ENCODE data around the gene IL1R1.
"Not testable (repeated sequence)": the region's sequence is repeated elsewhere in the genome, so short reads cannot be mapped to it uniquely, and the experiment has no call there.

The IL1R1 gene

GRCh38 chr2:102112692-102113665 lies 29.6 kb upstream of the IL1R1 start:
- Histone ChIP-seq H3K4me3 (ENCODE audit: low read depth in 1 of 2, low read length in 2 of 2) (no peak overlapping the region), H3K27ac (ENCODE audit: low read depth, low read length) (no peak overlapping the region), H3K9me3 (ENCODE audit: low read length) (no peaks in the 10 kb centered on the region), H3K4me1 (ENCODE audit: insufficient read depth, low read length) (peaks cover 3% of the 10 kb centered on the region), H3K27me3 (ENCODE audit: control insufficient read depth in 1 of 2, insufficient read depth in 2 of 2, low read length in 2 of 2) (no peaks in the 10 kb centered on the region), H3K9ac (ENCODE audit: low read length) (no peak overlapping the region), H3K36me3 (ENCODE audit: insufficient read depth, low read length) (no peaks in the 10 kb centered on the region)

- Histone ChIP-seq H3K4me3 (ENCODE audit: low read depth in 1 of 2, low read length in 2 of 2) (no peak overlapping the region), H3K9me3 (ENCODE audit: low read length) (no peaks in the 10 kb centered on the region), H3K27ac (ENCODE audit: low read depth, low read length) (no peak overlapping the region), H3K9ac (ENCODE audit: low read length) (no peak overlapping the region), H3K36me3 (ENCODE audit: insufficient read depth, low read length) (no peaks in the 10 kb centered on the region), H3K4me1 (ENCODE audit: insufficient read depth, low read length) (peaks cover 3% of the 10 kb centered on the region), H3K27me3 (ENCODE audit: control insufficient read depth in 1 of 2, insufficient read depth in 2 of 2, low read length in 2 of 2) (no peaks in the 10 kb centered on the region)
Measured at GRCh38 chr2:102114290-102114721, 28.2 kb upstream of the IL1R1 start.

GRCh38 chr2:102114851-102115497 lies 27.6 kb upstream of the IL1R1 start:
- Histone ChIP-seq H3K9me3 (ENCODE audit: low read length) (no peaks in the 10 kb centered on the region), H3K9ac (ENCODE audit: low read length) (no peak overlapping the region), H3K27me3 (ENCODE audit: control insufficient read depth in 1 of 2, insufficient read depth in 2 of 2, low read length in 2 of 2) (no peaks in the 10 kb centered on the region), H3K4me3 (ENCODE audit: low read depth in 1 of 2, low read length in 2 of 2) (no peak overlapping the region), H3K4me1 (ENCODE audit: insufficient read depth, low read length) (peaks cover 3% of the 10 kb centered on the region), H3K36me3 (ENCODE audit: insufficient read depth, low read length) (no peaks in the 10 kb centered on the region), H3K27ac (ENCODE audit: low read depth, low read length) (no peak overlapping the region)

GRCh38 chr2:102116630-102117471 lies 25.7 kb upstream of the IL1R1 start:
- H3K4me3 ChIP-seq (ENCODE audit: low read depth in 1 of 2, low read length in 2 of 2): no peak overlapping the region
- no peaks in the 10 kb centered on the region for H3K27me3 ChIP-seq (ENCODE audit: control insufficient read depth in 1 of 2, insufficient read depth in 2 of 2, low read length in 2 of 2)
- no peaks in the 10 kb centered on the region for H3K9me3 ChIP-seq (ENCODE audit: low read length)
- no peaks in the 10 kb centered on the region for H3K36me3 ChIP-seq (ENCODE audit: insufficient read depth, low read length)
- H3K4me1 ChIP-seq (ENCODE audit: insufficient read depth, low read length): peaks cover 3% of the 10 kb centered on the region
- no peak overlapping the region for H3K9ac ChIP-seq (ENCODE audit: low read length)
- no peak overlapping the region for H3K27ac ChIP-seq (ENCODE audit: low read depth, low read length)

GRCh38 chr2:102117472-102117858 lies 25.1 kb upstream of the IL1R1 start:
- Histone ChIP-seq H3K4me1 (ENCODE audit: insufficient read depth, low read length) (peaks cover 3% of the 10 kb centered on the region), H3K4me3 (ENCODE audit: low read depth in 1 of 2, low read length in 2 of 2) (no peak overlapping the region), H3K9ac (ENCODE audit: low read length) (no peak overlapping the region), H3K36me3 (ENCODE audit: insufficient read depth, low read length) (no peaks in the 10 kb centered on the region), H3K27me3 (ENCODE audit: control insufficient read depth in 1 of 2, insufficient read depth in 2 of 2, low read length in 2 of 2) (no peaks in the 10 kb centered on the region), H3K9me3 (ENCODE audit: low read length) (no peaks in the 10 kb centered on the region), H3K27ac (ENCODE audit: low read depth, low read length) (no peak overlapping the region)

GRCh38 chr2:102119255-102119654 lies 23.3 kb upstream of the IL1R1 start:
- peaks cover 3% of the 10 kb centered on the region for H3K4me1 ChIP-seq (ENCODE audit: insufficient read depth, low read length)

GRCh38 chr2:102120261-102120660 lies 22.3 kb upstream of the IL1R1 start:
- H3K4me1 ChIP-seq (ENCODE audit: insufficient read depth, low read length): peaks cover 3% of the 10 kb centered on the region
- no peaks in the 10 kb centered on the region for H3K27me3 ChIP-seq (ENCODE audit: control insufficient read depth in 1 of 2, insufficient read depth in 2 of 2, low read length in 2 of 2)
- no peak overlapping the region for H3K9ac ChIP-seq (ENCODE audit: low read length)
- no peaks in the 10 kb centered on the region for H3K9me3 ChIP-seq (ENCODE audit: low read length)
- no peak overlapping the region for H3K27ac ChIP-seq (ENCODE audit: low read depth, low read length)
- no peak overlapping the region for H3K4me3 ChIP-seq (ENCODE audit: low read depth in 1 of 2, low read length in 2 of 2)
- H3K36me3 ChIP-seq (ENCODE audit: insufficient read depth, low read length): no peaks in the 10 kb centered on the region

More at GRCh38 chr2:102119255-102119654, 23.3 kb upstream of the IL1R1 start:
- Histone ChIP-seq H3K27me3 (ENCODE audit: control insufficient read depth in 1 of 2, insufficient read depth in 2 of 2, low read length in 2 of 2) (no peaks in the 10 kb centered on the region), H3K9ac (ENCODE audit: low read length) (no peak overlapping the region), H3K4me3 (ENCODE audit: low read depth in 1 of 2, low read length in 2 of 2) (no peak overlapping the region), H3K36me3 (ENCODE audit: insufficient read depth, low read length) (no peaks in the 10 kb centered on the region), H3K27ac (ENCODE audit: low read depth, low read length) (no peak overlapping the region), H3K9me3 (ENCODE audit: low read length) (no peaks in the 10 kb centered on the region)

GRCh38 chr2:102120701-102121159 lies 21.8 kb upstream of the IL1R1 start:
- Histone ChIP-seq H3K4me3 (ENCODE audit: low read depth in 1 of 2, low read length in 2 of 2) (no peak overlapping the region), H3K4me1 (ENCODE audit: insufficient read depth, low read length) (peaks cover 3% of the 10 kb centered on the region), H3K27ac (ENCODE audit: low read depth, low read length) (no peak overlapping the region), H3K9me3 (ENCODE audit: low read length) (no peaks in the 10 kb centered on the region), H3K36me3 (ENCODE audit: insufficient read depth, low read length) (no peaks in the 10 kb centered on the region), H3K27me3 (ENCODE audit: control insufficient read depth in 1 of 2, insufficient read depth in 2 of 2, low read length in 2 of 2) (no peaks in the 10 kb centered on the region), H3K9ac (ENCODE audit: low read length) (no peak overlapping the region)

- H3K9ac ChIP-seq (ENCODE audit: low read length): no peak overlapping the region
- H3K4me3 ChIP-seq (ENCODE audit: low read depth in 1 of 2, low read length in 2 of 2): no peak overlapping the region
- no peaks in the 10 kb centered on the region for H3K36me3 ChIP-seq (ENCODE audit: insufficient read depth, low read length)
- no peaks in the 10 kb centered on the region for H3K9me3 ChIP-seq (ENCODE audit: low read length)
- H3K27me3 ChIP-seq (ENCODE audit: control insufficient read depth in 1 of 2, insufficient read depth in 2 of 2, low read length in 2 of 2): no peaks in the 10 kb centered on the region
- H3K4me1 ChIP-seq (ENCODE audit: insufficient read depth, low read length): peaks cover 3% of the 10 kb centered on the region
- no peak overlapping the region for H3K27ac ChIP-seq (ENCODE audit: low read depth, low read length)
Measured at GRCh38 chr2:102122115-102122514, 20.4 kb upstream of the IL1R1 start.

GRCh38 chr2:102122909-102123308 lies 19.6 kb upstream of the IL1R1 start:
- Histone ChIP-seq H3K27me3 (ENCODE audit: control insufficient read depth in 1 of 2, insufficient read depth in 2 of 2, low read length in 2 of 2) (no peaks in the 10 kb centered on the region), H3K4me3 (ENCODE audit: low read depth in 1 of 2, low read length in 2 of 2) (no peak overlapping the region), H3K27ac (ENCODE audit: low read depth, low read length) (no peak overlapping the region), H3K9me3 (ENCODE audit: low read length) (no peaks in the 10 kb centered on the region), H3K4me1 (ENCODE audit: insufficient read depth, low read length) (no peaks in the 10 kb centered on the region), H3K36me3 (ENCODE audit: insufficient read depth, low read length) (no peaks in the 10 kb centered on the region), H3K9ac (ENCODE audit: low read length) (no peak overlapping the region)

GRCh38 chr2:102124421-102124820 lies 18.1 kb upstream of the IL1R1 start:
- H3K27ac ChIP-seq (ENCODE audit: low read depth, low read length): not testable (repeated sequence)

More at GRCh38 chr2:102124421-102124820, 18.1 kb upstream of the IL1R1 start:
- not testable (repeated sequence) for H3K27me3 ChIP-seq (ENCODE audit: control insufficient read depth in 1 of 2, insufficient read depth in 2 of 2, low read length in 2 of 2); H3K9me3 ChIP-seq (ENCODE audit: low read length); H3K4me1 ChIP-seq (ENCODE audit: insufficient read depth, low read length); H3K9ac ChIP-seq (ENCODE audit: low read length); H3K4me3 ChIP-seq (ENCODE audit: low read depth in 1 of 2, low read length in 2 of 2); H3K36me3 ChIP-seq (ENCODE audit: insufficient read depth, low read length)

All from muscle layer of colon (tissue), 2 donors.